HepG2 (cell line): Measurements from ENCODE around the gene CFL1.

Experiments
- ARNT ChIP-seq: fragments of 450-650 bp; IDR thresholded peaks from 2 replicates; pipeline ENCODE4 v1.6.1; 2017
- CHD4 ChIP-seq: fragments of 200-600 bp; sonication (generic); IDR thresholded peaks from 2 replicates; pipeline ENCODE4 v1.7.0; 2017; ENCODE audit warnings: mild to moderate bottlenecking, low read length, borderline replicate concordance
- TAF1 ChIP-seq: sonication (generic); formaldehyde crosslinking; IDR thresholded peaks from 2 replicates; pipeline ENCODE4 v1.4.0; 2020; ENCODE audit warnings: missing genetic modification reagents
- ZBTB7B ChIP-seq: sonication (generic); formaldehyde crosslinking; IDR thresholded peaks from 2 replicates; pipeline ENCODE4 v1.4.0; 2020; ENCODE audit warnings: missing genetic modification reagents
- TF ChIP-seq, protein P1 (sequence below): IDR thresholded peaks from 2 replicates; pipeline ENCODE4 v1.6.1; 2016; ENCODE audit warnings: missing genetic modification reagents, missing compliant biosample characterization
- TF ChIP-seq, protein P2 (sequence below): sonication (generic); formaldehyde crosslinking; IDR thresholded peaks from 2 replicates; pipeline ENCODE4 v1.4.0; 2020; ENCODE audit warnings: missing genetic modification reagents, borderline replicate concordance

DNA sequence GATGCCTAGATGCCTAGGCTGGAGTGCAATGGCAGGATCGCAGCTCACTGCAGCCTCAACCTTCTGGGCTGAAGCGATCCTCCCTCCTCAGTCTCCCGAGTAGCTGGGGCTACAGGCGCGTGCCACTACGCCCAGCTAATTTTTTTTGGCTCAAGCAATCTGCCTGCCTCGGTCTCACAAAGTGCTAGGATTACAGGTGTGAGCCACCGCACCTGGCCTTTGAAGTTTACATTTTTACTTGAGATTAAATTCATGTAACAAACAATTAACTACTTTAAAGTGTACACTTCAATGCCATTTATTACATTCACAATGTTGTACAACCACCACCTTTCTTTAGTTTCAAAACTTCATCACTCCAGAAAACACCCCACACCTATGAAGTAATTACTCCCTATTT, 45.7 kb upstream of the CFL1 start:
- TF ChIP-seq CHD4 (no peak), TAF1 (CRISPR knock-in tag) (no peak), ZBTB7B (CRISPR knock-in tag) (no peak), ARNT (no peak)
- TF ChIP-seq, protein P1, sequence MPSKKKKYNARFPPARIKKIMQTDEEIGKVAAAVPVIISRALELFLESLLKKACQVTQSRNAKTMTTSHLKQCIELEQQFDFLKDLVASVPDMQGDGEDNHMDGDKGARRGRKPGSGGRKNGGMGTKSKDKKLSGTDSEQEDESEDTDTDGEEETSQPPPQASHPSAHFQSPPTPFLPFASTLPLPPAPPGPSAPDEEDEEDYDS (CRISPR knock-in tag): no peak
- TF ChIP-seq, protein P2, sequence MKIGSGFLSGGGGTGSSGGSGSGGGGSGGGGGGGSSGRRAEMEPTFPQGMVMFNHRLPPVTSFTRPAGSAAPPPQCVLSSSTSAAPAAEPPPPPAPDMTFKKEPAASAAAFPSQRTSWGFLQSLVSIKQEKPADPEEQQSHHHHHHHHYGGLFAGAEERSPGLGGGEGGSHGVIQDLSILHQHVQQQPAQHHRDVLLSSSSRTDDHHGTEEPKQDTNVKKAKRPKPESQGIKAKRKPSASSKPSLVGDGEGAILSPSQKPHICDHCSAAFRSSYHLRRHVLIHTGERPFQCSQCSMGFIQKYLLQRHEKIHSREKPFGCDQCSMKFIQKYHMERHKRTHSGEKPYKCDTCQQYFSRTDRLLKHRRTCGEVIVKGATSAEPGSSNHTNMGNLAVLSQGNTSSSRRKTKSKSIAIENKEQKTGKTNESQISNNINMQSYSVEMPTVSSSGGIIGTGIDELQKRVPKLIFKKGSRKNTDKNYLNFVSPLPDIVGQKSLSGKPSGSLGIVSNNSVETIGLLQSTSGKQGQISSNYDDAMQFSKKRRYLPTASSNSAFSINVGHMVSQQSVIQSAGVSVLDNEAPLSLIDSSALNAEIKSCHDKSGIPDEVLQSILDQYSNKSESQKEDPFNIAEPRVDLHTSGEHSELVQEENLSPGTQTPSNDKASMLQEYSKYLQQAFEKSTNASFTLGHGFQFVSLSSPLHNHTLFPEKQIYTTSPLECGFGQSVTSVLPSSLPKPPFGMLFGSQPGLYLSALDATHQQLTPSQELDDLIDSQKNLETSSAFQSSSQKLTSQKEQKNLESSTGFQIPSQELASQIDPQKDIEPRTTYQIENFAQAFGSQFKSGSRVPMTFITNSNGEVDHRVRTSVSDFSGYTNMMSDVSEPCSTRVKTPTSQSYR (CRISPR knock-in tag): no peak
